GM12891 (cell line): Measurements from ENCODE around the gene PDGFB.

ENCODE experiments used
- POLR2AphosphoS5 ChIP-seq: IDR thresholded peaks from 2 replicates; pipeline ENCODE4 v1.6.1; 2011; ENCODE audit warnings: low read depth, low read length, control low read depth
- POU2F2 ChIP-seq: IDR thresholded peaks from 2 replicates; pipeline ENCODE4 v1.6.1; 2011; ENCODE audit warnings: low read depth, mild to moderate bottlenecking, control low read depth, low read length, moderate library complexity

- TF ChIP-seq POLR2AphosphoS5 = no peak
- no peak for TF ChIP-seq POU2F2
Measured at GRCh38 chr22:39288135-39288898, 43.5 kb upstream of the PDGFB start.
